Fibroblast of pulmonary artery (primary cell): ENCODE results near the gene SYAP1.

Experiments used
- DNase-seq: peaks from one replicate; pipeline ENCODE4 v3.0.0-alpha.2; 2010; ENCODE audit warnings: low read depth
- H3K4me3 ChIP-seq: replicated peaks from 2 replicates; pipeline ENCODE4 v1.5.1; 2011; ENCODE audit warnings: low read depth, mild to moderate bottlenecking, control low read depth, low read length, moderate library complexity
- TF ChIP-seq, protein P1 (sequence below): IDR thresholded peaks from 2 replicates; pipeline ENCODE4 v1.5.1; 2011; ENCODE audit warnings: mild to moderate bottlenecking, control low read depth, low read length, inconsistent platforms; ENCODE audit errors: missing control alignments

Gene SYAP1

GRCh38 chrX:16696956-16697355 lies 22.5 kb upstream of the SYAP1 start:
- TF ChIP-seq, protein P1, sequence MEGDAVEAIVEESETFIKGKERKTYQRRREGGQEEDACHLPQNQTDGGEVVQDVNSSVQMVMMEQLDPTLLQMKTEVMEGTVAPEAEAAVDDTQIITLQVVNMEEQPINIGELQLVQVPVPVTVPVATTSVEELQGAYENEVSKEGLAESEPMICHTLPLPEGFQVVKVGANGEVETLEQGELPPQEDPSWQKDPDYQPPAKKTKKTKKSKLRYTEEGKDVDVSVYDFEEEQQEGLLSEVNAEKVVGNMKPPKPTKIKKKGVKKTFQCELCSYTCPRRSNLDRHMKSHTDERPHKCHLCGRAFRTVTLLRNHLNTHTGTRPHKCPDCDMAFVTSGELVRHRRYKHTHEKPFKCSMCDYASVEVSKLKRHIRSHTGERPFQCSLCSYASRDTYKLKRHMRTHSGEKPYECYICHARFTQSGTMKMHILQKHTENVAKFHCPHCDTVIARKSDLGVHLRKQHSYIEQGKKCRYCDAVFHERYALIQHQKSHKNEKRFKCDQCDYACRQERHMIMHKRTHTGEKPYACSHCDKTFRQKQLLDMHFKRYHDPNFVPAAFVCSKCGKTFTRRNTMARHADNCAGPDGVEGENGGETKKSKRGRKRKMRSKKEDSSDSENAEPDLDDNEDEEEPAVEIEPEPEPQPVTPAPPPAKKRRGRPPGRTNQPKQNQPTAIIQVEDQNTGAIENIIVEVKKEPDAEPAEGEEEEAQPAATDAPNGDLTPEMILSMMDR = no peak
- DNase-seq = no peak
- H3K4me3 ChIP-seq = no peak overlapping the region

GRCh38 chrX:16699389-16699788 lies 20.0 kb upstream of the SYAP1 start:
- DNase-seq = no peak
- TF ChIP-seq, protein P1 = no peak
- H3K4me3 ChIP-seq = no peak overlapping the region

GRCh38 chrX:16700734-16701133 lies 18.7 kb upstream of the SYAP1 start:
- no peak for DNase-seq
- TF ChIP-seq, protein P1 = no peak

GRCh38 chrX:16702700-16703599 lies 16.5 kb upstream of the SYAP1 start:
- H3K4me3 ChIP-seq = no peak overlapping the region
- DNase-seq = no peak
- TF ChIP-seq, protein P1 = no peak

More at GRCh38 chrX:16700734-16701133, 18.7 kb upstream of the SYAP1 start:
- H3K4me3 ChIP-seq = no peak overlapping the region

GRCh38 chrX:16705370-16705769 lies 14.0 kb upstream of the SYAP1 start:
- TF ChIP-seq, protein P1 = no peak
- no peak for DNase-seq
- H3K4me3 ChIP-seq = no peak overlapping the region

GRCh38 chrX:16708016-16708415 lies 11.4 kb upstream of the SYAP1 start:
- H3K4me3 ChIP-seq = no peak overlapping the region
- no peak for DNase-seq
- TF ChIP-seq, protein P1 = no peak
